Neuronal stem cell (in vitro differentiated cells): ENCODE data around the gene EVI5L.
A peak's percentile ranks its signal among the peaks of the same experiment; 100 is the strongest.

Experiments used
- DNase-seq: peaks from one replicate; pipeline ENCODE4 v3.0.0-alpha.2; 2013; ENCODE audit warnings: low spot score
- H2AFZ ChIP-seq: one replicate; pipeline ENCODE4 v1.6.1; 2013; ENCODE audit warnings: mild to moderate bottlenecking, low read length, inconsistent platforms
- H2AK5ac ChIP-seq: 2 replicates; pipeline ENCODE4 v1.6.1; 2013; ENCODE audit warnings: low read depth, mild to moderate bottlenecking, inconsistent platforms, low read length, moderate library complexity, mixed read lengths
- H2BK120ac ChIP-seq: 2 replicates; pipeline ENCODE4 v1.6.1; 2013; ENCODE audit warnings: low read depth, mild to moderate bottlenecking, inconsistent platforms, low read length, moderate library complexity, mixed read lengths
- H2BK12ac ChIP-seq: one replicate; pipeline ENCODE4 v1.6.1; 2013; ENCODE audit warnings: low read length, inconsistent platforms
- H2BK15ac ChIP-seq: 2 replicates; pipeline ENCODE4 v1.6.1; 2013; ENCODE audit warnings: mild to moderate bottlenecking, low read length, inconsistent platforms, mixed read lengths
- H2BK5ac ChIP-seq: one replicate; pipeline ENCODE4 v1.6.1; 2013; ENCODE audit warnings: inconsistent platforms, mild to moderate bottlenecking, low read length, moderate library complexity
- H3K14ac ChIP-seq: one replicate; pipeline ENCODE4 v1.6.1; 2013; ENCODE audit warnings: low read length, inconsistent platforms
- H3K18ac ChIP-seq: 2 replicates; pipeline ENCODE4 v1.6.1; 2013; ENCODE audit warnings: low read length, inconsistent platforms
- H3K23ac ChIP-seq: 2 replicates; pipeline ENCODE4 v1.6.1; 2013; ENCODE audit warnings: low read depth, mild to moderate bottlenecking, mixed read lengths, low read length, inconsistent platforms; ENCODE audit not compliant: poor library complexity
- H3K27ac ChIP-seq: replicated peaks from 3 replicates; pipeline ENCODE4 v1.5.1; 2013; ENCODE audit warnings: low read length, inconsistent platforms
- H3K27me3 ChIP-seq, 3 experiments: 2 replicates each; pipeline ENCODE4 v1.6.1; 2013; ENCODE audit warnings: low read length in 3 of 3, mild to moderate bottlenecking in 2 of 3, inconsistent platforms in 1 of 3, low read depth in 1 of 3, mixed read lengths in 1 of 3, moderate library complexity in 1 of 3; ENCODE audit not compliant: control insufficient read depth in 3 of 3, insufficient read depth in 3 of 3
- H3K36me3 ChIP-seq, 2 donors: replicated peaks in 1 of 2; 2 replicates each; pipeline ENCODE4 v1.6.1; 2013; ENCODE audit warnings: low read length in 2 of 2; ENCODE audit not compliant: control insufficient read depth in 2 of 2, insufficient read depth in 2 of 2
- H3K4ac ChIP-seq: 2 replicates; pipeline ENCODE4 v1.6.1; 2013; ENCODE audit warnings: inconsistent platforms, mild to moderate bottlenecking, low read length, moderate library complexity
- H3K4me1 ChIP-seq, 2 donors: 1 replicate in 1 of 2; 2 replicates in 1 of 2; pipeline ENCODE4 v1.6.1; 2013; ENCODE audit warnings: low read length in 2 of 2, low read depth in 1 of 2; ENCODE audit not compliant: control insufficient read depth in 2 of 2, insufficient read depth in 1 of 2
- H3K4me2 ChIP-seq: one replicate; pipeline ENCODE4 v1.6.1; 2013; ENCODE audit warnings: mild to moderate bottlenecking, low read length, inconsistent platforms; ENCODE audit not compliant: insufficient read depth, poor library complexity, severe bottlenecking
- H3K4me3 ChIP-seq, 2 donors: 2 replicates each; pipeline ENCODE4 v1.5.1; 2013; ENCODE audit warnings: low read length in 2 of 2, mild to moderate bottlenecking in 2 of 2, inconsistent platforms in 1 of 2, moderate library complexity in 1 of 2
- H3K79me1 ChIP-seq: one replicate; pipeline ENCODE4 v1.6.1; 2013; ENCODE audit warnings: low read depth, mild to moderate bottlenecking, inconsistent platforms, low read length, moderate library complexity
- H3K9ac ChIP-seq: one replicate; pipeline ENCODE4 v1.6.1; 2013; ENCODE audit warnings: mild to moderate bottlenecking, low read depth, low read length, inconsistent platforms; ENCODE audit not compliant: poor library complexity
- H3K9me3 ChIP-seq, 2 donors: replicated peaks in 1 of 2; 2 replicates each; pipeline versions ENCODE3 to v1.6.1; 2013; ENCODE audit warnings: low read length in 2 of 2, mild to moderate bottlenecking in 2 of 2, inconsistent platforms in 1 of 2, low read depth in 1 of 2, mixed read lengths in 1 of 2, moderate library complexity in 1 of 2; ENCODE audit not compliant: control insufficient read depth in 2 of 2, insufficient read depth in 1 of 2
- H4K8ac ChIP-seq: one replicate; pipeline ENCODE4 v1.6.1; 2013; ENCODE audit warnings: low read depth, mild to moderate bottlenecking, inconsistent platforms, low read length, moderate library complexity
- H4K91ac ChIP-seq: one replicate; pipeline ENCODE4 v1.6.1; 2013; ENCODE audit warnings: low read length, low read depth, mild to moderate bottlenecking, inconsistent platforms; ENCODE audit not compliant: poor library complexity
- WGBS, 2 donors: extraction: QIAGEN DNeasy Blood & Tissue Kit; methylation state at CpG; one replicate each; pipeline ENCODE4 v1.1.7; 2013; ENCODE audit warnings: missing lambda C conversion rate in 2 of 2, mixed read lengths in 1 of 2; ENCODE audit not compliant: insufficient read length in 2 of 2, insufficient replicate concordance in 1 of 2; ENCODE audit errors: extremely low coverage in 2 of 2; 5-methylcytosine and 5-hydroxymethylcytosine counted together

The EVI5L gene

DNA sequence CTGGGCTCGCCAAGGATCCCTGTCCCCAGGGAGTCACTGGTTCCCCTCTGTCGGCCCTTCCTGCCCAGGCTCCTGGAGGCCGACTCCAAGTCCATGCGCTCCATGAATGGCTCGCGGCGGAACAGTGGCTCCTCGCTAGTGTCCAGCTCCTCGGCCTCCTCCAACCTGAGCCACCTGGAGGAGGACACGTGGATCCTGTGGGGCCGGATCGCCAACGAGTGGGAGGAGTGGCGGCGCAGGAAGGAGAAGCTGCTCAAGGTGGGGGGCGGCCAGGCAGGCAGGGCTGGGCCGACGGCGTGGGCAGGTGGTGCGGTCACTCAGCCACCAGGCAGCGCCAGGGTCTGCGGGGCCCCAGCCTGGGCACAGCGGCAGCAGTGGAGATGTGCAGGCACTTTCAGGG lies 17.6 kb downstream of the EVI5L start:
- Histone ChIP-seq H3K4me2 (no peak overlapping the region), H3K4ac (peak overlapping the region; percentile 37), H3K9ac (no peak overlapping the region), H3K79me1 (no peaks in the 10 kb centered on the region), H2AK5ac (no peak overlapping the region), H3K27ac (no peak overlapping the region), H3K36me3 (no peaks in the 10 kb centered on the region), H4K91ac (no peak overlapping the region), H3K27me3 (no peaks in the 10 kb centered on the region), H3K23ac (peak overlapping the region; percentile 73), H2BK12ac (no peak overlapping the region), H3K18ac (peak overlapping the region; percentile 71), H3K14ac (peak overlapping the region; percentile 56), H2BK15ac (no peak overlapping the region), H3K4me3 (peak overlapping the region in 1 of 2 donors; percentile 40), H3K4me1 (peaks cover 0 to 12% of the 10 kb centered on the region in 2 donors), H2AFZ (no peak overlapping the region), H2BK5ac (peak overlapping the region; percentile 39), H4K8ac (no peak overlapping the region), H3K9me3 (peaks cover 0 to 5% of the 10 kb centered on the region in 2 donors), H2BK120ac (no peak overlapping the region)
- WGBS, 2 donors = no CpG with 5 or more reads among the region's 23 CpGs
- no peak for DNase-seq

DNA sequence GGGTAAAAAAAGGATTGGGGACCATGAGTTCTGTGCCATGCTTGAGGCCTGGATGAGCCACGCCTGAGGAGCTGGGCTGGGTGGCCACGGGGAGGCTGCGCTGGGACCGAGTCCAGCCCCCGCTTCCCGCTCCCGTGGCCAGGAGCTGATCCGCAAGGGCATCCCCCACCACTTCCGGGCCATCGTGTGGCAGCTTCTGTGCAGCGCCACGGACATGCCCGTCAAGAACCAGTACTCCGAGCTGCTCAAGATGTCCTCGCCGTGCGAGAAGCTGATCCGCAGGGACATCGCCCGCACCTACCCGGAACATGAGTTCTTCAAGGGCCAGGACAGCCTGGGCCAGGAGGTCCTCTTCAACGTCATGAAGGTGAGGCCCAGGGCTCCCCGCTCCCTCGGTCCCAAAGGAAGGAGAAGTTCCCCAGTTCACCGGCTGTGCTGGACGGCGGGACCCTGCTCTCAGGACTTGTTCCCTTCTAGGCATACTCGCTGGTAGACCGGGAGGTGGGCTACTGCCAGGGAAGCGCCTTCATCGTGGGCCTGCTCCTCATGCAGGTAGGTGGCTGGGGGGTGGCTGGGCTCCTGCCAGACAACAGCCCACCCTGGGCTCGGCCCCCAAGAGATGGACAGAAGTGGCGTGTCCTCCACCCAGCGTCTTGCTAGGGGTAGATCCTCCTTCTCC lies 18.9 kb downstream of the EVI5L start:
- Histone ChIP-seq H4K8ac (no peak overlapping the region), H3K23ac (peak overlapping the region; percentile 85), H2BK120ac (no peak overlapping the region), H3K36me3 (no peaks in the 10 kb centered on the region), H2BK5ac (no peak overlapping the region), H3K4me1 (peaks cover 3 to 15% of the 10 kb centered on the region in 2 donors), H3K9me3 (no peaks in the 10 kb centered on the region), H3K27me3 (peaks cover 0 to 5% (median 0%) of the 10 kb centered on the region in 3 experiments), H3K79me1 (no peaks in the 10 kb centered on the region), H3K18ac (no peak overlapping the region), H3K4me2 (no peak overlapping the region), H3K9ac (peak overlapping the region; percentile 77), H2AK5ac (no peak overlapping the region), H3K14ac (no peak overlapping the region), H2BK12ac (no peak overlapping the region), H3K27ac (no peak overlapping the region), H4K91ac (no peak overlapping the region), H3K4me3 (no peak overlapping the region), H2BK15ac (no peak overlapping the region), H3K4ac (no peak overlapping the region), H2AFZ (no peak overlapping the region)
- no CpG with 5 or more reads among the region's 34 CpGs for WGBS, 2 donors
- no peak for DNase-seq

DNA sequence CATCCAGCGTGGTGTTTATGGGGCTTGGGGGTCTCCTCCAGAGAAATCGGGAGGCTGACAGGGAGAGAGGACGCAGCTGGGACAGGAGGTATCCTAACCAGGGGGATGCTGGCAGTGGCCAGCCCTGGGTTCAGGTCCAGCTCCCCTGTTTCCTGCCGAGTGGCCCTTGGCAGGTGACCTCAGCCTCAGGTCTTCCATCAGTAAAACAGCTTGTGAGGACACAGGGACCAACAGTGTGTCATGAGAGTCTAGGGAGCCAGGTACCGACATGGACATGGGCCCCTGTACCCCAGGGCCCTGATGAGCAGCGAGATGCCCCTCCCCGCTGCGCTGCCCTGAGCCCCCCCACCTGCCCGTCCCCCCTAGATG lies 19.6 kb downstream of the EVI5L start:
- H3K14ac ChIP-seq = peak overlapping the region; percentile 38
- H3K79me1 ChIP-seq = no peaks in the 10 kb centered on the region
- no peak overlapping the region for H2BK15ac ChIP-seq
- H3K9ac ChIP-seq = peak overlapping the region; percentile 21
- no peak overlapping the region for H2AFZ ChIP-seq
- no peak overlapping the region for H3K18ac ChIP-seq
- H2AK5ac ChIP-seq = no peak overlapping the region
- peaks cover 0 to 9% (median 0%) of the 10 kb centered on the region in 3 experiments for H3K27me3 ChIP-seq
- H2BK5ac ChIP-seq = no peak overlapping the region
- no peak overlapping the region for H3K27ac ChIP-seq
- H2BK12ac ChIP-seq = no peak overlapping the region
- no peak overlapping the region for H4K91ac ChIP-seq
- no peak overlapping the region for H4K8ac ChIP-seq
- no peak overlapping the region for H3K4ac ChIP-seq
- H2BK120ac ChIP-seq = no peak overlapping the region
- H3K36me3 ChIP-seq = no peaks in the 10 kb centered on the region
- WGBS, 2 donors = no CpG with 5 or more reads among the region's 9 CpGs
- peaks cover 3 to 15% of the 10 kb centered on the region in 2 donors for H3K4me1 ChIP-seq
- no peak for DNase-seq
- H3K4me3 ChIP-seq = no peak overlapping the region
- H3K4me2 ChIP-seq = no peak overlapping the region
- H3K9me3 ChIP-seq = no peaks in the 10 kb centered on the region
- H3K23ac ChIP-seq = peak overlapping the region; percentile 85

DNA sequence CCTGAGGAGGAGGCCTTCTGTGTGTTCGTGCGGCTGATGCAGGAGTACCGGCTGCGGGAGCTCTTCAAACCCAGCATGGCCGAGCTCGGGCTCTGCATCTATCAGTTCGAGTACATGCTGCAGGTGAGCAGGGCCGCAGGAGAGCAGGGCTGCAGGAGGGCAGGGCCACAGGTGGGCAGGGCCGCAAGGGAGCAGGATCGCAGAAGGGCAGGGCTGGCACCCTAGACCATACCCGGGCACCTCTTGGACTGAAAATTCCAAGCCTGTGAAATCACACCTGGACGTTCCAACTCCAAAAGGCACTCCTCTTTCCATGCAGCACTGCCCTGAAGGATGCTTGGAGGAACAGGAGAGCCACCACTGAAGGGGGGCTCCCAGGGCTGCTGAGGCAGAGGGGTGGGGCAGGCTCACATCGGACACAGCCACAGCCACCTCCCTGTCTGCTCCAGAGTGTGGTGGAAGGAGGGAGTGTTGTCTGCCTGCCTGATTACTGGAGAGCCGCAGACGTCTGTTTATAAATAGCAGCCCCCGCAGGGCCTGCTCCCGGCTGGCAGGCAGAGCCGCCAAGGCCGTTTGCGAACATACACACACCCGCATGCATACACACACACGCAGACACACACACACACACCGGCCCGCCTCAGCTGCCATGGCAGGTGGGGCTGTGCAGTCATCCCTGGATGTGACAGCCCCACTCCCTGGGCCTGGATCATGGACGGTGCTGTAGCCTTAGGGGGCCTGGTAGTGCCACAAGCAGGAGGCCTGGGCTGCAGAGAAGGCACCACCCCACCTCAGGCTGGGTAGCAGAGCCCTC lies 20.2 kb downstream of the EVI5L start:
- Histone ChIP-seq H3K14ac (no peak overlapping the region), H3K27me3 (peaks cover 0 to 10% (median 0%) of the 10 kb centered on the region in 3 experiments), H3K27ac (no peak overlapping the region), H3K9me3 (no peaks in the 10 kb centered on the region), H3K4me1 (peaks cover 3 to 15% of the 10 kb centered on the region in 2 donors), H2AFZ (no peak overlapping the region), H2BK5ac (no peak overlapping the region), H2AK5ac (peak overlapping the region; percentile 74), H3K36me3 (no peaks in the 10 kb centered on the region), H3K4me3 (no peak overlapping the region), H3K79me1 (no peaks in the 10 kb centered on the region), H3K9ac (peak overlapping the region; percentile 21), H3K4ac (no peak overlapping the region), H4K8ac (no peak overlapping the region), H2BK12ac (no peak overlapping the region), H4K91ac (no peak overlapping the region), H3K23ac (peak overlapping the region; percentile 65), H3K4me2 (no peak overlapping the region), H2BK15ac (no peak overlapping the region), H3K18ac (no peak overlapping the region), H2BK120ac (no peak overlapping the region)
- WGBS, 2 donors = no CpG with 5 or more reads among the region's 25 CpGs
- DNase-seq = no peak
